Right lobe of liver (tissue), 4 donors: ENCODE data around the gene AP5B1.

Source experiments
- CTCF ChIP-seq, 4 donors: fragments of 200-600 bp in 3 of 4; fragments of 450-650 bp in 1 of 4; IDR thresholded peaks; one replicate each; pipeline versions ENCODE4 v1.5.1 to v1.8.0; 2016 to 2022; ENCODE audit warnings: antibody characterized with exemption in 4 of 4, mild to moderate bottlenecking in 2 of 4
- POLR2A ChIP-seq: fragments of 450-650 bp; IDR thresholded peaks from one replicate; pipeline ENCODE4 v1.6.1; 2017; ENCODE audit warnings: antibody characterized with exemption, mild to moderate bottlenecking
- donor health status: DM: no; HTN: no; CAD: no.
- donor health status: DM: no; HTN: no; CAD: no.
- donor health status: DM: no; HTN: yes; CAD: no.

- TF ChIP-seq POLR2A: no peak
- no peak for TF ChIP-seq CTCF (IDR thresholded peaks at IDR 0.05)
Observed at GRCh38 chr11:65774525-65775306, 6.1 kb downstream of the AP5B1 start.
